HUES64 (cell line): Measurements from ENCODE around the gene ETHE1.

Experiments
- H3K27ac ChIP-seq: 2 replicates; pipeline ENCODE4 v1.7.0; 2013; ENCODE audit warnings: low read depth, low read length, inconsistent platforms
- H3K27me3 ChIP-seq: 2 replicates; pipeline ENCODE4 v1.6.1; 2013; ENCODE audit warnings: mild to moderate bottlenecking, low read length; ENCODE audit not compliant: insufficient read depth
- H3K36me3 ChIP-seq: 2 replicates; pipeline ENCODE4 v1.6.1; 2013; ENCODE audit warnings: mild to moderate bottlenecking, low read length; ENCODE audit not compliant: insufficient read depth
- H3K4me1 ChIP-seq: 2 replicates; pipeline ENCODE4 v1.6.1; 2013; ENCODE audit warnings: mild to moderate bottlenecking, low read length, moderate library complexity; ENCODE audit not compliant: insufficient read depth
- H3K4me3 ChIP-seq: 2 replicates; pipeline ENCODE4 v1.5.1; 2013; ENCODE audit warnings: mild to moderate bottlenecking, low read length, moderate library complexity
- H3K9ac ChIP-seq: 2 replicates; pipeline ENCODE4 v1.6.1; 2013; ENCODE audit warnings: mild to moderate bottlenecking, low read depth, low read length
- H3K9me3 ChIP-seq: 2 replicates; pipeline ENCODE4 v1.6.1; 2013; ENCODE audit warnings: low read depth, low read length; ENCODE audit not compliant: insufficient read depth
- WGBS: fragments of 150-250, 120-280 bp; methylation state at CpG from one replicate; pipeline ENCODE4 v1.1.7; 2013; ENCODE audit warnings: missing lambda C conversion rate; 5-methylcytosine and 5-hydroxymethylcytosine counted together

ETHE1 gene

DNA sequence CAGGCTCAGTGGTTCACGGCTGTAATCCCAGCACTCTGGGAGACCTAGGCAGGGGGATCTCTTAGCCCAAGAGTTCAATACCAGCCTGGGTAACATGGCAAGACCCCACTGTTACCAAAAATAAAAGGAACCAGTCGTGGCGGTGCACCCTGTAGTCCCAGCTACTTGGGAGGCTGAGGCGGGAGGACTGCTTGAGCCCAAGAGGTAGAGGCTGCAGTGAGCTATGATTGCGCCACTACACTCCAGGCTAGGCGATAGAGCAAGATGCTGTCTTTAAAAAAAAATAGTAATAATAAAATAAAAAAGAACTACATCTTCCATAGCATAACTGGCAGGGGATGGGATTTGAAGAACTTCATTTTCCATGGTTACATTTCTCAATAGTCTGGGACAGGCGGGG lies 64.6 kb downstream of the ETHE1 start:
- H3K27ac ChIP-seq, result no peak overlapping the region
- no peaks in the 10 kb centered on the region; the same call in 1 of the 2 replicates for H3K4me1 ChIP-seq
- 92% methylated on average over 5 of the region's 7 CpGs for WGBS
- H3K4me3 ChIP-seq, result peak overlapping the region; percentile 83
- H3K9ac ChIP-seq, result no peak overlapping the region
- peaks cover 37% of the 10 kb centered on the region for H3K27me3 ChIP-seq
- H3K9me3 ChIP-seq, result no peaks in the 10 kb centered on the region
- H3K36me3 ChIP-seq, result no peaks in the 10 kb centered on the region

DNA sequence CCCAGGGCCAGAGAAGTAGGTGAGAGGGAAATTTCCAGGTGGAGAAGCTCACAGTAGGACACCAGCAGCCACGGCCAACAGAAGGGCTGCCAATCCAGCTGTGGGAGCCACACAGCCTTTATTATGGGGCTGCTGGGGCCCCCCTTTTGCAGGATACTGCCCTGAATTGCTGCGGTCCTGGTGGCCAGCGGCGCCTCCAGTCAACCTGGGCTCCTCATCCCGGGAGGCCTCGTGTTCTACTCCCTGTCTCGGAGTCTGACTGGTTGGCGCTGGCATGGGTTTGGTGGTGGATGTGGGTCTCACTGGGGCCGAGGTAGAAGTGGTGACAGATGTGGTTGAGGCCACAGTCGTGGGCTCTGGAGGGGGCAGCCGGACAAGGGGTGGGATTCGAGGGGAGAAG lies 65.7 kb downstream of the ETHE1 start:
- H3K27ac ChIP-seq, result no peak overlapping the region
- WGBS, result 89% methylated on average over 12 of the region's 12 CpGs

DNA sequence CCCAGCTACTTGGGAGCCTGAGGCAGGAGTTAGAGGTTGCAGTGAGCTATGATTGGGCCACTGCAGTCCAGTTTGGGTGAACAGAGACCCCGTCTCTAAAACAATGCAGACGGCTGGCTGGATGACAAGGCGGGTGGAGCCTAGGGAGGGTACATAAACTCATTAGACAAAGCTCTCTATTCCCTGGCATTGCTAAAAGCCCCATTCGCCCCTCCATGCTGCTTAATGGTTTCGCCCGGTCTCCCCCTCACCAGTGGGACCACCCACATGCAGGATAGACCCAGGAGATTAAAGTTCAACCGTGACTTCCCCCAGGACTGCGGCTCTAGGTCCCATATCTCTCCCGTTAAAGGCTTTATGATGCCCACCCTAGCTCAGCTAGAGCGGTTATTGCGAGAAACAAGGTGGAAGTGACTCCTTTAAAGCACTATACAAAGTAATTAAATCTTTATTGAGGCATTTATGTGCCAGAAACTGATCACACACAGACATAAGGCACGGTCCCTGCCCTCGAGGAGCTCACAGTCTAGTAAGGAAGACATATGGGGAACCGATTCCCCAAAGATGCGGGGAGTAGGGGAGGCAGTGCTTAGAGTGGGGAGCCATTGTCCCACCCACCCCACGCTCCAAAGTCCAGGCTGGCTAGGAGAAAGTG lies 66.5 kb downstream of the ETHE1 start:
- WGBS, result 83% methylated on average over 14 of the region's 16 CpGs
- Histone ChIP-seq H3K27me3 (peaks cover 30% of the 10 kb centered on the region), H3K9me3 (no peaks in the 10 kb centered on the region), H3K27ac (no peak overlapping the region), H3K4me3 (no peak overlapping the region), H3K36me3 (no peaks in the 10 kb centered on the region), H3K4me1 (no peaks in the 10 kb centered on the region; the same call in 1 of the 2 replicates), H3K9ac (no peak overlapping the region)

More for the DNA sequence above, 65.7 kb downstream of the ETHE1 start:
- no peaks in the 10 kb centered on the region for H3K36me3 ChIP-seq
- H3K9me3 ChIP-seq, result no peaks in the 10 kb centered on the region
- no peaks in the 10 kb centered on the region; the same call in 1 of the 2 replicates for H3K4me1 ChIP-seq
- H3K4me3 ChIP-seq, result no peak overlapping the region
- peaks cover 37% of the 10 kb centered on the region for H3K27me3 ChIP-seq
- no peak overlapping the region for H3K9ac ChIP-seq

DNA sequence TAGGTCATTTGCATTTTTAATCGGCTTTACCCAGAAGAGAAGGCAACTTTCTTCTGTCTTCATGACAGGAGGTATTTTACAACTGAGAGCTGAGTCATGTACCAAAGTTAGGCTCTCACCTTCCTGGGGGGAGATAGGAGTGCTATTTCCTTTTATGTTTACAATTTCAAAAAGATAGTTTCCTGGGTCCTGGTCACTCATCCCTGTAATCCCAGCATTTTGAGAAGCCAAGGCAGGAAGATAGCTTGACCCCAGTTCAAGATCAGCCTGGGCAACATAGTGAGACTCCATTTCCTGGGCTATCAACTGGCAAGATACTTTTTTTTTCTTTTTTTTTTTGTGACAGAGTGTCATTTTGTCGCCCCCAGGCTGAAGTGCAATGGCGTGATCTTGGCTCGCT lies 69.2 kb downstream of the ETHE1 start:
- H3K27ac ChIP-seq, result no peak overlapping the region
- 77% methylated on average over 4 of the region's 4 CpGs for WGBS
- H3K36me3 ChIP-seq, result no peaks in the 10 kb centered on the region
- H3K4me1 ChIP-seq, result no peaks in the 10 kb centered on the region
- H3K27me3 ChIP-seq, result peaks cover 15% of the 10 kb centered on the region; the same call in 1 of the 2 replicates
- no peak overlapping the region for H3K4me3 ChIP-seq
- no peaks in the 10 kb centered on the region for H3K9me3 ChIP-seq
- no peak overlapping the region for H3K9ac ChIP-seq
